ENCODE measurements around the gene ANXA10. TPM values are rescaled to one million over a fixed set of nuclear protein-coding genes. Genes with fewer than 3 reads are reported as not detected.

Gene ANXA10
- total and polyA plus RNA-seq, 2 of the 8 experiments (the other 6 are each of a cell fraction or from before 2014, with no cell fraction given): not detected

DNA sequence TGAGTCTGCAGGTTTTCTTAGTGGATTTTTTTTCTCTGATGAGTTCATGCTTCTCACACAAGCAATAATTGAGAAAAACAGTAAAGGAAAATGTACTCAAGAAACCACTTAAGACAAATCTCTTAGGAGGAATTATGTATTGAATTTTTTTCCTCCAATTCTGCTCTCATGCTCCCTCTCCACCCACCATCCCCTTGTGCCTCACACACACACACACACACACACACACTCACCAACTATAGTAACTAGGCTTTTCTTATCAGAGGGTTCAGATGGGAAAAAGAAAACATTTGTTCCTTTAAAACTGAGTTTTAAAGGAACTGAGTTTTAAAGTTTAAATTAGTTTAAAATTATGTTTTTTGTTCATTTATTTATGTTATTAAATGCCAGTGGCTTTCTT, 47.0 kb upstream of the ANXA10 start:
- H2AFZ ChIP-seq (ENCODE audit: low read length): no peak overlapping the region
- TF ChIP-seq RXRA (IDR thresholded peaks at IDR 0.05; ENCODE audit: insufficient read depth, low read depth, low read length): no peak
- TF ChIP-seq NRF1 (IDR thresholded peaks at IDR 0.05; ENCODE audit: low read depth, low read length): no peak
- no peak for TF ChIP-seq TAF7 (optimal IDR thresholded peaks at IDR 0.05; ENCODE audit: borderline replicate concordance, low read depth, low read length)
- no peak for TF ChIP-seq SP2 (IDR thresholded peaks at IDR 0.05; ENCODE audit: low read length)
- TF ChIP-seq RNF2 (IDR thresholded peaks at IDR 0.05; ENCODE audit: borderline replicate concordance, low read depth, low read length, missing control alignments, poor library complexity, severe bottlenecking): no peak
- no peak for TF ChIP-seq FOSL1 (IDR thresholded peaks at IDR 0.05; ENCODE audit: insufficient read depth, low read depth, low read length)
- no peak for TF ChIP-seq JUND (IDR thresholded peaks at IDR 0.05; ENCODE audit: low read length)
- TF ChIP-seq, protein P1, sequence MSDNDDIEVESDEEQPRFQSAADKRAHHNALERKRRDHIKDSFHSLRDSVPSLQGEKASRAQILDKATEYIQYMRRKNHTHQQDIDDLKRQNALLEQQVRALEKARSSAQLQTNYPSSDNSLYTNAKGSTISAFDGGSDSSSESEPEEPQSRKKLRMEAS (IDR thresholded peaks at IDR 0.05): no peak
- no peak for TF ChIP-seq SIN3A (conservative IDR thresholded peaks at IDR 0.05 in 1 of 2, IDR thresholded peaks at IDR 0.05 in 1 of 2; ENCODE audit: low read depth in 1 of 2, low read length in 2 of 2)
- TF ChIP-seq KDM5A (IDR thresholded peaks at IDR 0.05; ENCODE audit: low read length): no peak
- no peak overlapping the region for H3K9ac ChIP-seq (replicated peaks in 1 of 4; ENCODE audit: extremely low read depth in 1 of 4, low read depth in 3 of 4, low read length in 3 of 4)
- H2AK5ac ChIP-seq (ENCODE audit: low read depth, low read length): no peak overlapping the region
- no peaks in the 10 kb centered on the region for H4K20me1 ChIP-seq (replicated peaks in 1 of 2; ENCODE audit: control insufficient read depth in 1 of 2, insufficient read depth in 2 of 2, low read length in 2 of 2)
- no peak overlapping the region for H3K56ac ChIP-seq (replicated peaks; ENCODE audit: insufficient read length, low read depth, low read length)
- DNase-seq (ENCODE audit: low read depth in 1 of 2, low spot score in 2 of 2): no peak
- no peak overlapping the region for H3K4me2 ChIP-seq (ENCODE audit: insufficient read depth in 1 of 2, low read depth in 2 of 2, low read length in 2 of 2)
- H3K79me1 ChIP-seq (ENCODE audit: low read depth, low read length): no peaks in the 10 kb centered on the region
- H3K27ac ChIP-seq (ENCODE audit: low read depth, low read length): no peak overlapping the region
- no peaks in the 10 kb centered on the region; the same call in 1 of the 2 replicates for H3K23me2 ChIP-seq (ENCODE audit: low read depth, low read length)
- H3K4ac ChIP-seq (replicated peaks; ENCODE audit: insufficient read length, low read depth, low read length): no peak overlapping the region
- H3K9me3 ChIP-seq (ENCODE audit: insufficient read depth in 2 of 2, low read depth in 1 of 2, low read length in 1 of 2): peaks cover 6 to 14% of the 10 kb centered on the region in 2 experiments; a peak in 1 of 4 replicates
- H3K79me2 ChIP-seq (ENCODE audit: control insufficient read depth in 1 of 2, insufficient read depth in 2 of 2, low read length in 2 of 2): no peaks in the 10 kb centered on the region
- no peak overlapping the region for H3K18ac ChIP-seq (ENCODE audit: extremely low read depth, low read length)
- no peak overlapping the region for H4K91ac ChIP-seq (replicated peaks; ENCODE audit: insufficient read length, low read length)
- H3K27me3 ChIP-seq (replicated peaks in 1 of 4; ENCODE audit: control insufficient read depth in 3 of 4, extremely low read depth in 1 of 4, insufficient read depth in 3 of 4, low read length in 3 of 4): no peaks in the 10 kb centered on the region
- H2BK12ac ChIP-seq (ENCODE audit: low read depth, low read length): no peak overlapping the region
- FAIRE-seq: no peak
- no peak overlapping the region for H2BK20ac ChIP-seq (ENCODE audit: low read length)
- H4K8ac ChIP-seq (ENCODE audit: extremely low read depth, insufficient read depth, low read length): no peak overlapping the region
- H2BK120ac ChIP-seq (replicated peaks; ENCODE audit: low read depth, low read length): no peak overlapping the region
- H3K4me3 ChIP-seq (ENCODE audit: extremely low read depth in 1 of 4, insufficient read depth in 2 of 4, low read depth in 3 of 4, low read length in 4 of 4): no peak overlapping the region
- ChIA-PET CTCF (ENCODE audit: partially characterized antibody) (no interaction called here), POLR2A (ENCODE audit: partially characterized antibody) (no interaction called here)
- no peak overlapping the region for H2BK15ac ChIP-seq (ENCODE audit: low read length)
- no peak overlapping the region for H3K23ac ChIP-seq (ENCODE audit: insufficient read length)
- H2BK5ac ChIP-seq (ENCODE audit: low read depth, low read length): no peak overlapping the region
- H3K36me3 ChIP-seq (ENCODE audit: control insufficient read depth in 2 of 4, insufficient read depth in 4 of 4, low read length in 3 of 4): no peaks in the 10 kb centered on the region
- no peak overlapping the region for H3K14ac ChIP-seq (ENCODE audit: insufficient read length)
- no peaks in the 10 kb centered on the region for H3K4me1 ChIP-seq (replicated peaks in 1 of 4; ENCODE audit: control insufficient read depth in 3 of 4, insufficient read depth in 4 of 4, low read length in 3 of 4)
- no peak overlapping the region for H4K5ac ChIP-seq (ENCODE audit: insufficient read length, low read depth, low read length)

Data from H1 (cell line).